Keratinocyte (primary cell): ENCODE measurements around the gene SH3BGRL3. TPM values are rescaled to one million over a fixed set of nuclear protein-coding genes. Genes with fewer than 3 reads are reported as not detected.

ENCODE experiments used
- DNase-seq: peaks from one replicate; pipeline ENCODE4 v3.0.0-alpha.2; 2011; ENCODE audit warnings: low read depth, missing footprints, low spot score
- FAIRE-seq: peaks from 2 replicates; lab custom pipeline; 2011; peaks lifted over from hg19 to GRCh38; lab: Jason Lieb, UNC
- H2AFZ ChIP-seq: 2 replicates; pipeline ENCODE4 v1.6.0; 2012; ENCODE audit warnings: low read length, control low read depth, inconsistent platforms; ENCODE audit not compliant: control insufficient read depth
- H3K27ac ChIP-seq: 2 replicates; pipeline ENCODE4 v1.5.1; 2011; ENCODE audit warnings: low read length; ENCODE audit not compliant: control insufficient read depth, insufficient read depth
- H3K27me3 ChIP-seq: 3 replicates; pipeline ENCODE4 v1.6.0; 2011; ENCODE audit warnings: low read length; ENCODE audit not compliant: control insufficient read depth, insufficient read depth; ENCODE audit errors: extremely low read depth
- H3K36me3 ChIP-seq, 2 experiments: 2 replicates in 1 of 2; 3 replicates in 1 of 2; pipeline ENCODE4 v1.5.1; 2011; ENCODE audit warnings: low read length in 2 of 2, mild to moderate bottlenecking in 1 of 2; ENCODE audit not compliant: control insufficient read depth in 2 of 2, insufficient read depth in 2 of 2; ENCODE audit errors: extremely low read depth in 1 of 2
- H3K4me1 ChIP-seq: 3 replicates; pipeline ENCODE4 v1.5.1; 2011; ENCODE audit warnings: low read length; ENCODE audit not compliant: control insufficient read depth, insufficient read depth; ENCODE audit errors: extremely low read depth
- H3K4me2 ChIP-seq: 3 replicates; pipeline ENCODE4 v1.6.0; 2011; ENCODE audit warnings: low read depth, low read length; ENCODE audit not compliant: control insufficient read depth, insufficient read depth; ENCODE audit errors: extremely low read depth
- H3K4me3 ChIP-seq, 3 experiments: fragments of 200-600 bp in 1 of 3; sonication (generic) in 1 of 3; 2 replicates in 2 of 3; 3 replicates in 1 of 3; pipeline ENCODE4 v1.5.1; 2011 to 2016; ENCODE audit warnings: low read length in 3 of 3, mild to moderate bottlenecking in 3 of 3, control low read depth in 2 of 3, inconsistent platforms in 1 of 3, low read depth in 1 of 3, mixed read lengths in 1 of 3, mixed run types in 1 of 3, moderate library complexity in 1 of 3; ENCODE audit not compliant: control insufficient read depth in 2 of 3, insufficient read depth in 2 of 3; ENCODE audit errors: extremely low read depth in 1 of 3
- H3K79me2 ChIP-seq: 2 replicates; pipeline ENCODE4 v1.6.0; 2012; ENCODE audit warnings: low read length; ENCODE audit not compliant: control insufficient read depth, insufficient read depth
- H3K9ac ChIP-seq: 3 replicates; pipeline ENCODE4 v1.6.0; 2011; ENCODE audit warnings: low read length; ENCODE audit not compliant: control insufficient read depth, insufficient read depth; ENCODE audit errors: extremely low read depth
- H3K9me1 ChIP-seq: 3 replicates; pipeline ENCODE4 v1.6.0; 2011; ENCODE audit warnings: low read length; ENCODE audit not compliant: control insufficient read depth, insufficient read depth; ENCODE audit errors: extremely low read depth
- H3K9me3 ChIP-seq: 2 replicates; pipeline ENCODE4 v1.5.1; 2012; ENCODE audit warnings: low read depth, low read length; ENCODE audit not compliant: control insufficient read depth
- H4K20me1 ChIP-seq: 3 replicates; pipeline ENCODE4 v1.6.0; 2011; ENCODE audit warnings: low read length; ENCODE audit not compliant: control insufficient read depth, insufficient read depth; ENCODE audit errors: extremely low read depth
- CTCF ChIP-seq, 3 experiments: IDR thresholded peaks in 1 of 3; conservative IDR thresholded peaks in 1 of 3; optimal IDR thresholded peaks in 1 of 3; 2 replicates in 2 of 3; 3 replicates in 1 of 3; pipeline versions ENCODE3 to v1.5.1; 2011; ENCODE audit warnings: low read length in 3 of 3, mild to moderate bottlenecking in 3 of 3, moderate library complexity in 2 of 3, control low read depth in 1 of 3, inconsistent platforms in 1 of 3; ENCODE audit not compliant: insufficient read depth in 2 of 3; ENCODE audit errors: extremely low read depth in 1 of 3
- EZH2 ChIP-seq: IDR thresholded peaks from one replicate; pipeline ENCODE4 v1.6.1; 2012; ENCODE audit warnings: inconsistent platforms, mild to moderate bottlenecking, low read length, moderate library complexity
- dilution Hi-C: fragments of 300-500 bp; cut with MboI; formaldehyde crosslinking; loops from one replicate; pipeline ENCODE4 v1.7.0; 2020; ENCODE audit warnings: low sequenced_read_pairs; ENCODE audit not compliant: extremely low pct_ligation_motif_present
- polyA plus RNA-seq, 5 experiments: library from polyadenylated mRNA; depleted of rRNA in 3 of 5; stranded (reverse) in 3 of 5; stranded (forward) in 1 of 5; unstranded in 1 of 5; fragments of >200 nt; gene quantifications; 1 replicate in 1 of 5; 2 replicates in 3 of 5; 3 replicates in 1 of 5; pipeline versions ENCODE4 v1.2.1 to v1.2.3, GENCODE V29; 2011 to 2012; ENCODE audit warnings: missing spikeins in 2 of 5, low read depth in 1 of 5, low replicate concordance in 1 of 5

SH3BGRL3 gene
- polyA plus RNA-seq, 1 donor (not counting 4 experiments of a cell fraction or from before 2014, with no cell fraction given) = 196 TPM

GRCh38 chr1:26318338-26319064, 38.6 kb downstream of the SH3BGRL3 start:
- TF ChIP-seq CTCF (optimal IDR thresholded peaks at IDR 0.05 in 1 of 3, IDR thresholded peaks at IDR 0.05 in 1 of 3, conservative IDR thresholded peaks at IDR 0.05 in 1 of 3; ENCODE audit: extremely low read depth in 1 of 3, insufficient read depth in 2 of 3, low read length in 3 of 3) = no peak
- no peak for TF ChIP-seq EZH2
- dilution Hi-C loops = no loop called here
- FAIRE-seq (no peak), DNase-seq (no peak)
- H3K9me3 ChIP-seq = no peaks in the 10 kb centered on the region
- no peak overlapping the region for H3K4me2 ChIP-seq
- peaks cover 7% of the 10 kb centered on the region for H3K4me1 ChIP-seq
- no peaks in the 10 kb centered on the region for H3K9me1 ChIP-seq
- H3K4me3 ChIP-seq = no peak overlapping the region
- no peak overlapping the region for H2AFZ ChIP-seq
- H3K36me3 ChIP-seq = peaks cover 0 to 10% of the 10 kb centered on the region in 2 experiments
- no peaks in the 10 kb centered on the region for H4K20me1 ChIP-seq
- no peaks in the 10 kb centered on the region for H3K27me3 ChIP-seq
- H3K79me2 ChIP-seq = no peaks in the 10 kb centered on the region
- H3K9ac ChIP-seq = no peak overlapping the region
- no peak overlapping the region for H3K27ac ChIP-seq

GRCh38 chr1:26320896-26321295, 41.0 kb downstream of the SH3BGRL3 start:
- H3K27ac ChIP-seq = no peak overlapping the region
- no peaks in the 10 kb centered on the region for H3K9me3 ChIP-seq
- H3K9ac ChIP-seq = peak overlapping the region; percentile 36
- no peaks in the 10 kb centered on the region for H3K79me2 ChIP-seq
- DNase-seq (no peak), FAIRE-seq (no peak)
- peaks cover 0 to 24% of the 10 kb centered on the region in 2 experiments for H3K36me3 ChIP-seq
- H3K4me2 ChIP-seq = peak overlapping the region; percentile 29
- H3K27me3 ChIP-seq = no peaks in the 10 kb centered on the region
- no peak overlapping the region for H3K4me3 ChIP-seq
- H3K4me1 ChIP-seq = peaks cover 7% of the 10 kb centered on the region
- TF ChIP-seq EZH2 (no peak), CTCF (optimal IDR thresholded peaks at IDR 0.05 in 1 of 3, IDR thresholded peaks at IDR 0.05 in 1 of 3, conservative IDR thresholded peaks at IDR 0.05 in 1 of 3; ENCODE audit: extremely low read depth in 1 of 3, insufficient read depth in 2 of 3, low read length in 3 of 3) (no peak)
- H4K20me1 ChIP-seq = no peaks in the 10 kb centered on the region
- no peak overlapping the region for H2AFZ ChIP-seq
- dilution Hi-C loops = no loop called here
- H3K9me1 ChIP-seq = no peaks in the 10 kb centered on the region
